ENCODE results near the gene CDKN2B.

The CDKN2B gene

GRCh38 chr9:22049411-22049810 is 40.3 kb upstream of the CDKN2B start:
- TF ChIP-seq YY1 (IDR thresholded peaks at IDR 0.05; ENCODE audit: low read depth) (no peak), ZBTB7A (IDR thresholded peaks at IDR 0.05; ENCODE audit: low read depth) (no peak), NFIC (IDR thresholded peaks at IDR 0.05) (no peak), USF1 (IDR thresholded peaks at IDR 0.05) (no peak), EGR1 (IDR thresholded peaks at IDR 0.05) (no peak), EP300 (IDR thresholded peaks at IDR 0.05; ENCODE audit: borderline replicate concordance) (no peak), MAX (IDR thresholded peaks at IDR 0.05) (no peak)

GRCh38 chr9:22047596-22047995 is 38.5 kb upstream of the CDKN2B start:
- TF ChIP-seq CEBPB (IDR thresholded peaks at IDR 0.05): no peak
- TF ChIP-seq YY1 (IDR thresholded peaks at IDR 0.05; ENCODE audit: low read depth): no peak
- TF ChIP-seq TEAD4 (IDR thresholded peaks at IDR 0.05): no peak
- no peak for TF ChIP-seq CREB1 (IDR thresholded peaks at IDR 0.05; ENCODE audit: low read depth)
- no peak for TF ChIP-seq FOXM1 (IDR thresholded peaks at IDR 0.05; ENCODE audit: borderline replicate concordance, low read depth)
- no peak for TF ChIP-seq REST (IDR thresholded peaks at IDR 0.05; ENCODE audit: low read depth)
- no peak for TF ChIP-seq USF1 (IDR thresholded peaks at IDR 0.05)

GRCh38 chr9:22046243-22046885 is 37.3 kb upstream of the CDKN2B start:
- TF ChIP-seq EP300 (IDR thresholded peaks at IDR 0.05; ENCODE audit: borderline replicate concordance): no peak
- no peak for TF ChIP-seq YY1 (IDR thresholded peaks at IDR 0.05; ENCODE audit: low read depth)
- no peak for TF ChIP-seq NFIC (IDR thresholded peaks at IDR 0.05)
- TF ChIP-seq FOXM1 (IDR thresholded peaks at IDR 0.05; ENCODE audit: borderline replicate concordance, low read depth): no peak
- no peak for TF ChIP-seq TAF1 (IDR thresholded peaks at IDR 0.05; ENCODE audit: low read depth)
- no peak for TF ChIP-seq MAX (IDR thresholded peaks at IDR 0.05)
- TF ChIP-seq TEAD4 (IDR thresholded peaks at IDR 0.05): no peak
- no peak for TF ChIP-seq CEBPB (IDR thresholded peaks at IDR 0.05)
- no peak for TF ChIP-seq RAD21 (IDR thresholded peaks at IDR 0.05; ENCODE audit: low read depth)

- TF ChIP-seq NFIC (IDR thresholded peaks at IDR 0.05) (no peak), EGR1 (IDR thresholded peaks at IDR 0.05) (no peak)
Measured at GRCh38 chr9:22045423-22045822, 36.3 kb upstream of the CDKN2B start.

GRCh38 chr9:22044583-22044982 is 35.5 kb upstream of the CDKN2B start:
- TF ChIP-seq FOXM1 (IDR thresholded peaks at IDR 0.05; ENCODE audit: borderline replicate concordance, low read depth) (no peak), TCF12 (IDR thresholded peaks at IDR 0.05; ENCODE audit: low read depth) (no peak), EP300 (IDR thresholded peaks at IDR 0.05; ENCODE audit: borderline replicate concordance) (no peak), USF1 (IDR thresholded peaks at IDR 0.05) (no peak), EGR1 (IDR thresholded peaks at IDR 0.05) (no peak), CEBPB (IDR thresholded peaks at IDR 0.05) (no peak), TEAD4 (IDR thresholded peaks at IDR 0.05) (no peak), RAD21 (IDR thresholded peaks at IDR 0.05; ENCODE audit: low read depth) (no peak), TAF1 (IDR thresholded peaks at IDR 0.05; ENCODE audit: low read depth) (no peak), YY1 (IDR thresholded peaks at IDR 0.05; ENCODE audit: low read depth) (no peak)

GRCh38 chr9:22043928-22044327 is 34.8 kb upstream of the CDKN2B start:
- TF ChIP-seq FOXM1 (IDR thresholded peaks at IDR 0.05; ENCODE audit: borderline replicate concordance, low read depth) (no peak), USF1 (IDR thresholded peaks at IDR 0.05) (no peak), YY1 (IDR thresholded peaks at IDR 0.05; ENCODE audit: low read depth) (no peak), TCF12 (IDR thresholded peaks at IDR 0.05; ENCODE audit: low read depth) (no peak), ZBTB7A (IDR thresholded peaks at IDR 0.05; ENCODE audit: low read depth) (no peak), TEAD4 (IDR thresholded peaks at IDR 0.05) (no peak), EP300 (IDR thresholded peaks at IDR 0.05; ENCODE audit: borderline replicate concordance) (no peak), EGR1 (IDR thresholded peaks at IDR 0.05) (no peak), CREB1 (IDR thresholded peaks at IDR 0.05; ENCODE audit: low read depth) (no peak), RAD21 (IDR thresholded peaks at IDR 0.05; ENCODE audit: low read depth) (no peak), REST (IDR thresholded peaks at IDR 0.05; ENCODE audit: low read depth) (no peak), CEBPB (IDR thresholded peaks at IDR 0.05) (no peak)
